ENCODE results near the gene COBL. TPM values are rescaled to one million over a fixed set of nuclear protein-coding genes. Genes with fewer than 3 reads are reported as not detected.

The COBL gene
- total and polyA plus RNA-seq, 10 of the 15 experiments (the other 5 are each of a cell fraction or from before 2014, with no cell fraction given) = 0.21 TPM; not detected in 9

DNA sequence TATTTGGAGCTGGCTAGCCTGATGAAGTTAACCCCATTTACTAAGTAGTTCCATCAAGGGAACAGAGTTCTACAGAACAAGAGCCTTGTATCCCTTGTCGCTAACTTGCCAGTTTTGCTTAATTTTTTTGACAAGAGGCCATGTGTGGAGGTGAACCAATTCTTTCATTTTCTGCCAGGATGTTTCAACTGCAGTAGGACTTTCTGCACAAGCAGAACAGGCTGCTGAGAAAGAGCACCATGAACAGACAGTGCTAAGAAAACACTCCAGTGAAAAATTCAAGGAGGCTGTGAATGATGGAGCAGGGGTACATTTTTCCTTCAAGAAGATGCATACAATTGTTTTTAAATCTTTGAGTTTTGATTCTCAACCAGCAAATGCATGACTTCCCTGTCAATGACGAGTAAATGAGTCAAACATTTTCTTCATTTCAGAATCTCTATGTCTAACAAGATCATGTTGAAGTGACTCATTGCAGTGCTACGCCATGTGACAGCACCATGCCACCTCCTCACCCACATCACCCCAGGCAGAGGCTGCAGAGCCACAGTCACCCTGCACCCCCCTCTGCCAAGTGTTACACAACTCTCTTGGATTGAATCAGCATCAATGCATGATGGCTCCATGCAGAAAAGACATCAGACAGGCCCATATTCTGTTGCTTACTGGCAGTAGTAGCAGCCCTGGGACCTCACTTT is 193.1 kb downstream of the COBL start (continued):
- no peak for TF ChIP-seq PML (IDR thresholded peaks at IDR 0.05; ENCODE audit: low read length)
- no peak for TF ChIP-seq TCF12 (IDR thresholded peaks at IDR 0.05; ENCODE audit: low read depth, low read length)

DNA sequence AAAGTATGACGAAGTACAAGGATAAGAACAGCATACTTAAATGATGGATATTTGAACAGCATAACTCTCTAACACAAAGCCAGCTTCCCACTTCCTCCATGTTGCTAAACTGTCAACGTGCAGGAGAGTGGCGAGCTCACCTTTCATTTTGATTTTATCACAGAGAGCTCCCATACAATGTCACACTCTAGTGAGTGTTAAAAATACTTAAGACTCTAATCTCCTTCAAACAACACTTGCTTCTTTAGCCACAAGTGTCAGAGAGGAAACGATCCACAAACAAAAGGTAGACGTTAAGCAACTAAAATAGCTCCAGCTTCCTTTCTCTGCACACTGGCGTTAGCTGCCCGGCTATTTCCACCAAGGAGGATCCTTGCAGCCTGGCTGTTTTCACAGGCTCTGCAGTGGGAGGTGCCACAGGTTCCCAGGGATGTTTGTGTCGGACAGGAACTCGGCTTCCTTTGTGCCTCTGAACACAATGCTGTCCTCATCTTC is 194.6 kb downstream of the COBL start:
- Histone ChIP-seq H3K27ac (ENCODE audit: control insufficient read depth, insufficient read depth) (no peak overlapping the region), H4K20me1 (ENCODE audit: control insufficient read depth, insufficient read depth) (no peaks in the 10 kb centered on the region), H3K9me3 (replicated peaks; ENCODE audit: control insufficient read depth, insufficient read depth, low read length) (no peaks in the 10 kb centered on the region), H2AFZ (ENCODE audit: control insufficient read depth, low read depth, low read length) (no peak overlapping the region), H3K4me3 (no peak overlapping the region), H3K4me1 (ENCODE audit: control insufficient read depth, insufficient read depth, low read length) (no peaks in the 10 kb centered on the region), H3K36me3 (ENCODE audit: control insufficient read depth in 2 of 2, insufficient read depth in 2 of 2, low read length in 1 of 2) (no peaks in the 10 kb centered on the region), H3K4me2 (ENCODE audit: control insufficient read depth, insufficient read depth) (no peak overlapping the region), H3K79me2 (ENCODE audit: control insufficient read depth, insufficient read depth, low read length) (no peaks in the 10 kb centered on the region), H3K9ac (ENCODE audit: control insufficient read depth, insufficient read depth, low read length) (no peak overlapping the region), H3K27me3 (replicated peaks in 1 of 2; ENCODE audit: control insufficient read depth in 2 of 2, insufficient read depth in 2 of 2, low read length in 1 of 2) (no peaks in the 10 kb centered on the region; a peak in 2 of 4 replicates)
- ChIA-PET SMC1A (ENCODE audit: uncharacterized antibody, unreplicated experiment) (interaction anchor here (1.1 kb wide), 1 partner anchor 127 kb away, joined by 4 read pairs; no protein-coding TSS in a partner anchor), POLR2A (interaction anchor here (0.6 kb wide), 1 partner anchor 259 kb away, joined by 3 read pairs; no protein-coding TSS in a partner anchor), RAD21 (ENCODE audit: unreplicated experiment) (no interaction called here), CTCF (interaction anchor here (0.9 to 2.1 kb wide), 2 partner anchors 39 to 41 kb away, joined by 5 read pairs; no protein-coding TSS in a partner anchor)
- no peak for FAIRE-seq
- in situ Hi-C loops (cut with MboI) (no loop called here), intact Hi-C loops (cut with micrococcal nuclease; ENCODE audit: unreplicated experiment) (no loop called here)
- ATAC-seq = no peak
- 3% methylated on average over 9 of the region's 9 CpGs for WGBS (ENCODE audit: insufficient coverage, insufficient replicate concordance, low lambda C conversion rate, missing lambda C conversion rate)
- no TSS peak for BruUV-seq (replicated peaks)
- DNase-seq (ENCODE audit: low read depth, low spot score) = no peak
- TF ChIP-seq KLF5 (IDR thresholded peaks at IDR 0.05; ENCODE audit: partially characterized antibody) = no peak
- no peak for TF ChIP-seq TBL1XR1 (IDR thresholded peaks at IDR 0.05; ENCODE audit: low read depth, low read length)
- TF ChIP-seq, protein P1, sequence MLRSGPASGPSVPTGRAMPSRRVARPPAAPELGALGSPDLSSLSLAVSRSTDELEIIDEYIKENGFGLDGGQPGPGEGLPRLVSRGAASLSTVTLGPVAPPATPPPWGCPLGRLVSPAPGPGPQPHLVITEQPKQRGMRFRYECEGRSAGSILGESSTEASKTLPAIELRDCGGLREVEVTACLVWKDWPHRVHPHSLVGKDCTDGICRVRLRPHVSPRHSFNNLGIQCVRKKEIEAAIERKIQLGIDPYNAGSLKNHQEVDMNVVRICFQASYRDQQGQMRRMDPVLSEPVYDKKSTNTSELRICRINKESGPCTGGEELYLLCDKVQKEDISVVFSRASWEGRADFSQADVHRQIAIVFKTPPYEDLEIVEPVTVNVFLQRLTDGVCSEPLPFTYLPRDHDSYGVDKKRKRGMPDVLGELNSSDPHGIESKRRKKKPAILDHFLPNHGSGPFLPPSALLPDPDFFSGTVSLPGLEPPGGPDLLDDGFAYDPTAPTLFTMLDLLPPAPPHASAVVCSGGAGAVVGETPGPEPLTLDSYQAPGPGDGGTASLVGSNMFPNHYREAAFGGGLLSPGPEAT (IDR thresholded peaks at IDR 0.05; ENCODE audit: low read depth) = no peak
- TF ChIP-seq, protein P2, sequence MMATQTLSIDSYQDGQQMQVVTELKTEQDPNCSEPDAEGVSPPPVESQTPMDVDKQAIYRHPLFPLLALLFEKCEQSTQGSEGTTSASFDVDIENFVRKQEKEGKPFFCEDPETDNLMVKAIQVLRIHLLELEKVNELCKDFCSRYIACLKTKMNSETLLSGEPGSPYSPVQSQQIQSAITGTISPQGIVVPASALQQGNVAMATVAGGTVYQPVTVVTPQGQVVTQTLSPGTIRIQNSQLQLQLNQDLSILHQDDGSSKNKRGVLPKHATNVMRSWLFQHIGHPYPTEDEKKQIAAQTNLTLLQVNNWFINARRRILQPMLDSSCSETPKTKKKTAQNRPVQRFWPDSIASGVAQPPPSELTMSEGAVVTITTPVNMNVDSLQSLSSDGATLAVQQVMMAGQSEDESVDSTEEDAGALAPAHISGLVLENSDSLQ (IDR thresholded peaks at IDR 0.05) = no peak
- no peak for TF ChIP-seq RFX5 (IDR thresholded peaks at IDR 0.05; ENCODE audit: low read depth, low read length)
- no peak for TF ChIP-seq MYC (IDR thresholded peaks at IDR 0.05; ENCODE audit: insufficient read depth, insufficient read length, insufficient replicate concordance, low read length, severe bottlenecking)
- TF ChIP-seq TCF12 (IDR thresholded peaks at IDR 0.05; ENCODE audit: low read depth, low read length) = no peak
- TF ChIP-seq NR2C1 (IDR thresholded peaks at IDR 0.05) = no peak
- no peak for TF ChIP-seq MEF2A (IDR thresholded peaks at IDR 0.05; ENCODE audit: insufficient read depth, low read depth, low read length)
- TF ChIP-seq BMI1 (IDR thresholded peaks at IDR 0.05; ENCODE audit: borderline replicate concordance) = no peak
- TF ChIP-seq ETV6 (conservative IDR thresholded peaks at IDR 0.05 in 1 of 2, IDR thresholded peaks at IDR 0.05 in 1 of 2; ENCODE audit: borderline replicate concordance in 1 of 2, low read depth in 1 of 2) = no peak
- no peak for TF ChIP-seq ZNF622 (IDR thresholded peaks at IDR 0.05)

Measured in GM12878 (cell line).